Measurements from ENCODE around the gene UBN2.

UBN2 gene

DNA sequence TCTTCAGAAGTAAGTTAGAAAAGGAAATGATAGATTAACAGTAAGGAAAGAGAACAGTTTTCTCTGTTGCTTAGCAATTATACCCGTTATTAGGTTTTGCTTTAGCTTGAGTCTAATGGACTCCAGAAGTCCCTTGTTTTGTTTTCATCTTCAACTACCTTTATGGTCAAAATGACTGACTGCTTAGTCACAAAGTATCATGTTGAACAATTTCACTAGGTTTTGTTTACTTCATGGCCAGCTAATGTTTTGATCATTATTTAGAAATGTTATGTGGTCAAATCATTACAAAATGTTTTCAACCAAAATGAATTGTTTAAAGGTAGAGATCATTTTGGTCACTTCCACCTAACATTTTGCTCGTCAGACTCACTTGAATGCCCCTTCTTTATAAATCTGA, 1.9 kb downstream of the UBN2 start:
- no peak for DNase-seq

GRCh38 chr7:139241258-139241657, 10.2 kb downstream of the UBN2 start:
- no peak for DNase-seq

GRCh38 chr7:139242741-139243281, 11.8 kb downstream of the UBN2 start:
- no peak for DNase-seq

DNA sequence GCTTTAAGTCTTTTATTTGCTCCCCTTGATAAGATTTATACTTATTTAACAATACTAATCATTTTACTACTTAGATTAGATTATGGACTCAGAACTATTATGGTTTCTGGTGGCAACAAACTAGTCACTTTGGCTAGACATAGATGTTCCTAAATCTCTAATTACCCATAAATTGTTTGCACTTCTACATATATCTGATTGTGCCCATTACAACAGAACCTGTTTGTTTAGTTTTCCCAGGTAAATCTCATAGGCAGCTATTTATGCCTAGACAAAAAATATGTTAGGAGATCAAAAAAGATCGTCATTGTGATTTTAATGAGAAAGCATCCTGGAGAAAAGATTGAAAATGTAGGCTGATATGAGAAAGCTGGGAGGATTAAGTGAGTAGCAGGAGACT, 14.4 kb downstream of the UBN2 start:
- no peak for DNase-seq

DNA sequence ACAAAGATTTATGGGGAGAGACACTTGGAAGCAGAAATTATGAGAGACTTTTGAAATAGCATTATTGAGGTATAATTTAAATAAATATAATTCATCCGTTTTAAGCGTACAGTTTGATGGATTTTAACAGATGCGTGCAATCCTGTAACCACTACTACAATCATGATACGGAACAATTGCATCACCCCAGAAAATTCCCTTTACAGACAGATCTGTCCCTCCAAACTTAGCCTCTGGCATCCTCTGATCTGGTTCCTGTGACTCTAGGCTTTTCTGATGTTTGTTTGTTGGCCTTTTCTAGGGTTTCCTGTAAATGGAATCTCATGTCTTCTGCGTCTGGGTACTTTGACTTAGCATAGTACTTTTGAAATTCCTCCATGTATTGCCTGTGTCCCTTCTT, 15.5 kb downstream of the UBN2 start:
- no peak for DNase-seq

DNA sequence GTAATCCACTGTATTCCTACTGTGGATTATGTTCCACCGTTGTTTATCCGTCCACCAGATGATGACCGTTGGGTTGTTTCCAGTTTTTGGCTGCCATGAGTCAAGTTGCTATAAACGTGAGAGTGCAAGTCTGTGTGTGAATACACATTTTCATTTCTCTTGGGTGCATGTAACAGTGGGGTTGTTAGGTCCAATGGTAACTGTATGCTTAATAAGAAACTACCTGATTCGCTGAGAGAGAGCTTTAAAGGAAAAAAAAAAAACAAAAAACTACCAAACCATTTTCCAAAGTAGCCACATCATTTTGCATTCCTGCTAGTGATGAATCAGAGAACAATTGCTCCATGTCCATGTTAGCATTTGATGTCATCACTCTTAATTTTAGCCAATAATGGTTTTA, 15.9 kb downstream of the UBN2 start:
- DNase-seq = no peak

DNA sequence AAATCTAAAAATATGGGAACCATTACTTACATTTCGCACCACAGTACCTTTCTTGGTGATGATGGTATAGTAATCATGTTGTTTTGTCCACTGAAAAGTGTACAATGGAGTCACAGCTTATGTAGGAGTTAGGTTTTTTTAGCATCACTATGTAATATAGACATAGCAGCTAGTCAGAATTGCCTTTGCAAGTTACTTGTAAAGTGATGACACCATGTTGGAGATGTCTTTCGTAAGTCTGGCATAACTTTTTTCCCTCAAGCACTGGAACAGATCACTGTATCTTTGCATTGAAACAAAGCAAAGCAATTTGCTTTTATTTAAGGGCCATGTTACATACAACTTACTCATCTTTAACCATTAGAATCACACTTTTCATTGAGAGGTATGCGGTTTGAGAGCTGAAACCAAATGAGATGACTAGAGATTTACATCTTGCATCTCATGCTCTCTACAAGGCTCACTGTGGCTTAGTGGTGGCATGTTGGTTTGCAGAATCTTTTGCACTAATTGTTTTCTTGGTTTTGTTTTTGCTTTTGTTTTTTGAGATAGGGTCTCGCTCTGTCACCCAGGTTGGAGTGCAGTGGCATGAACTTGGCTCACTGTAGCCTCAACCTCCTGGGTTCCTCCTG, 18.3 kb downstream of the UBN2 start:
- DNase-seq = no peak

GRCh38 chr7:139252451-139252850, 21.4 kb downstream of the UBN2 start:
- DNase-seq = no peak

- DNase-seq = no peak
Observed at GRCh38 chr7:139254281-139254680, 23.2 kb downstream of the UBN2 start.

GRCh38 chr7:139254728-139255127, 23.7 kb downstream of the UBN2 start:
- DNase-seq = no peak

DNA sequence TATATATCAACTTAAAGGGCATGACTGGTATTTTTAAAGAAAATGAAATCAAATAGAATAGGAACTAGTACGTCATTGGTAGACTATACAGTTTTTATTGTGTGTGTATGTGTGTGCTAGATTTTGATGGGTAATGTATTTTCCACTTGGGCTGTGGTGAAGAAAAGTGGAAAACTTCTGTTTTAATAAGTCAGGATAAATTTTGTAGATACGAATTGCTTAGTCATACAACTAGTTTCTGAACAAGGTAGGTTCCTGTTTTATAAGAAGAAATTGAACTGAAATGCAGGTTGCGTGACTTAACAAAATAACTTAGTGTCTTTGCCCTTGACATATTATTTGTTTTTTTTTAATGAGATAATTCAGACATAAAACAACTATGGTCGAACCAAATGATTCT, 24.3 kb downstream of the UBN2 start:
- no peak for DNase-seq

DNA sequence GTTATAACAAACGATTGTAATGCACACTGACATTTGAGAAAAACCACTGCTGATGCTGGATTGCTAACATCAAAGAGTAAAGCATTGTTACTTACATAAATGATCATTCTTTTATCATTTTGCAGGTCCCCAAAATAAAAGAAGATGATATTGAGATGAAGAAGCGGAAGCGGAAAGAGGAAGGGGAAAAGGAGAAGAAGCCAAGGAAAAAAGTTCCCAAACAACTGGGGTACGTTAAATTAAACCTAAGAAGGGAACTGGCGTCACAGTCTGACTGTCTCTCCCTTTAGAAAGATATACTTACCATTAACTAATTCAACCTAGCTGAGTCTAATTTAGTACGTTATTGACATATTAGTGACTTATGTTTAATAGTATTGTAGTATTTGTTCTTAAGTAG, 28.1 kb downstream of the UBN2 start:
- DNase-seq = no peak

- no peak for DNase-seq
Observed at GRCh38 chr7:139264220-139264619, 33.2 kb downstream of the UBN2 start.

- no peak for DNase-seq
Observed at GRCh38 chr7:139265673-139266072, 34.6 kb downstream of the UBN2 start.

DNA sequence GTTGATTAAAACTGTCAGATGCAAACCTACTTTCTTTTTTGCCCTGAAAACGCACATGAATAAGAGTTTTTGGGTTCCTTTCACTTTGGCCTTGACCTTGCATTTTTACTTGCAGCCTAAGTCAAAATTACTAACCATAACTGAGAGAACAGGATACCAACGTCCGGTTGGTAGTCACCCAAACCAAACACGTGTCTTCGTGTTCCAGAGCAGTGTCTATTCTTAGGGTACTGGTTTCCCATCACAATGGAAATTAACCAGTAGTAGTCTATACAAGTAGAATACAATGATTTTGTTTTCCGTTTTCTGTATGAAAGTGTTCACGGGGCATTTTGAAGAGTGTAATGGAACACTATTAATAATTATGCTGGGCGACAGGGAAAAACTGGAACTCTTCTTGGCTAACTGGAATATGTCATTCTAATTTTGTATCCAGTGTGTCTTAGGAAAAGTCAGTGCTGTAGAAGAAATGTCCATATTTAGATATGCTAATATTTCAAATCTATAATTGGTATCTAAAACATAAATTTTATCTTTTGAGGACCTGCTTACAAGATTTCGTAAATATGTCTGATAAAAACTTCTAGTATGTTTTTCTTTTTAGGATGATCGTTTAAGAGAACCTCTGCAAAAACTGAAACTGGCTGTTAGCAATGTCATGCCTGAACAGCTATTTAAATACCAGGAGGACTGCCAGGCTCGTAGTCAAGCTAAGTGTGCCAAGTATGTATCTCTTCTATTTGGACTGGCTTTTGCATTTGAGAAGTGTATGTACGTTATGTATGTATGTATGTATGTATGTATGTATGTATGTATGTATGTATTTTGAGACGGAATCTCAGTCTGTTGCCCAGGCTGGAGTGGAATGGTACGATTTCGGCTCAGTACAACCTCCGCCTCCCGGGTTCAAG, 40.9 kb downstream of the UBN2 start:
- no peak for DNase-seq

DNA sequence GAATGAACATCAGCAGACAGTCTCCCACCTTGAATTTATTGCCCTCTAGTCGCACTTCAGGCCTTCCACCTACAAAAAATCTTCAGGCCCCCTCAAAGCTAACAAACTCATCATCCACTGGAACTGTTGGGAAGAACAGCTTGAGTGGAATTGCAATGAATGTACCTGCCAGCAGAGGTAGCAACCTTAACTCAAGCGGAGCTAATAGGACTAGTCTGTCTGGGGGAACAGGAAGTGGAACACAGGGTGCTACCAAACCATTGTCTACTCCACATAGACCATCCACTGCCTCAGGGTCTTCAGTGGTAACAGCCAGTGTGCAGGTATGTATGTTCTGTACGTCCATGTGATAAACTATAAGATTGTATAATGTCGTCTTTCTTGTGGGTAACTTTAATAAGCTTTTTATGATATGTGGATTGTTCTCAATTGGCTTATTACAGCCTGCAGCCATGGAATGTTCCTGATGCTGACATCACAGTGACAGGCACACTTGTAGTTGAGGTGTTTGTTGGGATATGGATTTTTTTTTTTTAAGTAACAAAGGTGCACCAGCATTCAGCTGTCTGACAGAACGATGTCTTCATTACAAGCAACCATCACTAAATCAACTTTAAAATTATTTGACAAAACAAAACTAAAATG, 53.3 kb downstream of the UBN2 start:
- DNase-seq = no peak

DNA sequence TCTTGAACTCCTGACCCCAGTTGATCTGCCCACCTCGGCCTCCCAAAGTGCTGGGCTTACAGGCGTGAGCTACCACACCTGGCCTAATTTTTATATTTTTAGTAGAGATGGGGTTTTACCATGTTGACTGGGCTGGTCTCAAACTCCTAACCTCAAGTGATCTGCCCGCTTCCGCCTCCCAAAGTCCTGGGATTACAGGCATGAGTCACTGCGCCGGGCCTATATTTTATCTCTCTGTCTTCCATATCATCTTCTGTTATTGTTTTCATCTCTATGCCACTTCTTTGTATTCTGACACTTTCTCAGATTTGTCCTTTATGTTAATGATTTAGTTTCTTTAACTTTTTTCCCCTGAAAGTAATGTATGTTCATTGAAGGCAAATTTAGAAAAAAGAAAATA, 55.1 kb downstream of the UBN2 start:
- DNase-seq = no peak

- no peak for DNase-seq
Observed at GRCh38 chr7:139292821-139293220, 61.8 kb downstream of the UBN2 start.

- no peak for DNase-seq
Observed at GRCh38 chr7:139293534-139293933, 62.5 kb downstream of the UBN2 start.

DNA sequence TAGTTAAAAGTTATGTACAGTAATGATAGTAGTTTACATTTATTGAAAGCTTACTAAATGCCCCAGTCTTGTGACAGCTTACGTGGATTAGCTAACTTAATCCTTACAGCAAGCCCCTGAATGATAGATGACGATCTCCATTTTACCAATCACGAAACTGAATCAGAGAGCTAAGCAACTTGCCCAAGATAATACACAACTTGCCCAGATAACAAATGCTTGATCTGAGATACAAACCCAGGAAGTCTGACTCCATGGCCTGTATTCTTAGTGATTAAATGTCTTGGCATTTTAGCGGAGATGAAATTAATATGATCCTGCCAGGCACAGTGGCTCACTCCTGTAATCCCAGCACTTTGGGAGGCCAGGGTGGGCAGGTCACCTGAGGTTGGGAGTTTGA, 63.2 kb downstream of the UBN2 start:
- DNase-seq = no peak

DNA sequence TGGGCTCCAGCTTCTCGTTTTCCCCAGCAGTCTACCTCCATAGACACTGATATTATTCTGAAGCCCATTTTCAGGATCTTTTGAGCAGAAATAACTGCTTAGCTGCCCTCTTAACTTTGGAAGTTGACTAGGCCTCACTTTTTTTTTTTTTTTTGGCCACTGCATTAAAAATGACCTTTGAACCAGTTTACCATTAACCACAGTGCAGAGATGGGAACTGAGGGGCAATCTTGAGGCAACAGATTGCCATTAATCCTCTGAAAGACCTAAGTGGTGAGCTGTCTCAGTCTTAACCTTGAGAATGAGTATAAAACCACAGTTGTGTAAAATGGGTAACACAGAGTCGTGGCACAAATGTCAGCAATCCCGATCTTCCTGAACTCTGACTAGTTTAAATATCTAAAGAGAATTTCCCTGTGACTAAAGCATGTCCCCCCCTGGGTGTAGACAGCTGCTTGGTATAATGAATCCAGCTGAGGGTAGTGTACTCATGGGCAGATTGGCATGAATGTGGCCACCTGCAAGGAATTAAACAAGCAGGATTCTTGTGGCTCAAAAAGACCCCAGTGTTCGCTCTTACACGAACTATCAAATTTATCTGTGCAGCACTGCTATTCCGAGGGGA, 64.0 kb downstream of the UBN2 start:
- DNase-seq = no peak

- DNase-seq = no peak
Observed at GRCh38 chr7:139297795-139298194, 66.8 kb downstream of the UBN2 start.

GRCh38 chr7:139299296-139299695, 68.3 kb downstream of the UBN2 start:
- no peak for DNase-seq

Data from activated T-cell treated with anti-CD3 and anti-CD28 coated beads, Interleukin-2, amount 50 U/mL, for 1 hour (primary cell).